Heart left ventricle (tissue), 13 donors: ENCODE data around the gene ERMAP.

ENCODE experiments used
- POLR2A ChIP-seq, 2 donors: fragments of 450-650 bp; IDR thresholded peaks; one replicate each; pipeline ENCODE4 v1.6.1; 2017; ENCODE audit warnings: antibody characterized with exemption in 2 of 2, mild to moderate bottlenecking in 2 of 2, moderate library complexity in 2 of 2
- TF ChIP-seq, protein P1 (sequence below), 12 donors: fragments of 200-600 bp; sonication (generic) in 4 of 12; IDR thresholded peaks; one replicate each; pipeline versions ENCODE4 v1.5.0 to v1.8.0; 2018 to 2022; ENCODE audit warnings: antibody characterized with exemption in 12 of 12, mild to moderate bottlenecking in 5 of 12
- donor health status: ischemic (EF 13 %, LVEDD 7.1; RV severe dilation, severe dysfunction).
- donor health status: DM: no; HTN: yes; CAD: no.
- donor health status: DM: no; HTN: no; CAD: no.
- donor health status: ischemic (EF 25% LVEDD 6.9; RV normal size, moderate dysfunction).
- donor health status: ischemic (EF 25% LVEDD 5.7; RV mildly dilated, moderate dysfunction).
- donor health status: ischemic (EF 35%, LVEDD 5.7; RV mildly dilated, moderate dysfunction).
- donor health status: nonischemic (EF 11% LVEDD 7.7; RV severe dilation, severe dysfunction).
- donor health status: DM: yes; HTN: yes; CAD: no.
- donor health status: PGD.
- donor health status: ischemic (EF 29% LVEDD 5.4; RV normal size, mild dysfunction).
- donor health status: nonischemic (EF 23%, LVEDD 6.1; RV moderate dilation, normal function).

DNA sequence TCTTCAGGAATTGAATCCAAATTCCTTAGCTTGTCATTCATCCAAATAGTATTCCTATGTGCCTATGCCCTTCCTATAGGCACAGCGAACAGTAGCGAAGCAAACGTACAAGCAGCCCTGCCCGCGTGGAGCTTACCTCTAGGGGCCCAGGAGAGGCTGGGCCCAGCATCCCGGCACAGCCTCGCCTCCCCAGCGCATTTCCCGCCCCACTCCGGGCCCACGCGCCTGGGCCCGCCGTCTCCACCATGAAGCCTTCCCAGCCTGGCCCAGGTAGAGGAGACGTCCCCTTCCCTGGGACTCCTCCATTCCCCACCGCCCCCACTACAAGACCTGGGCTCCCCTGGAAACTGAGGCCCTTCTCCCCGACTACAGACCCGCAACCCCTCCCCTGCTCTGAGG, 32.4 kb upstream of the ERMAP start:
- TF ChIP-seq, protein P1, sequence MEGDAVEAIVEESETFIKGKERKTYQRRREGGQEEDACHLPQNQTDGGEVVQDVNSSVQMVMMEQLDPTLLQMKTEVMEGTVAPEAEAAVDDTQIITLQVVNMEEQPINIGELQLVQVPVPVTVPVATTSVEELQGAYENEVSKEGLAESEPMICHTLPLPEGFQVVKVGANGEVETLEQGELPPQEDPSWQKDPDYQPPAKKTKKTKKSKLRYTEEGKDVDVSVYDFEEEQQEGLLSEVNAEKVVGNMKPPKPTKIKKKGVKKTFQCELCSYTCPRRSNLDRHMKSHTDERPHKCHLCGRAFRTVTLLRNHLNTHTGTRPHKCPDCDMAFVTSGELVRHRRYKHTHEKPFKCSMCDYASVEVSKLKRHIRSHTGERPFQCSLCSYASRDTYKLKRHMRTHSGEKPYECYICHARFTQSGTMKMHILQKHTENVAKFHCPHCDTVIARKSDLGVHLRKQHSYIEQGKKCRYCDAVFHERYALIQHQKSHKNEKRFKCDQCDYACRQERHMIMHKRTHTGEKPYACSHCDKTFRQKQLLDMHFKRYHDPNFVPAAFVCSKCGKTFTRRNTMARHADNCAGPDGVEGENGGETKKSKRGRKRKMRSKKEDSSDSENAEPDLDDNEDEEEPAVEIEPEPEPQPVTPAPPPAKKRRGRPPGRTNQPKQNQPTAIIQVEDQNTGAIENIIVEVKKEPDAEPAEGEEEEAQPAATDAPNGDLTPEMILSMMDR (IDR thresholded peaks at IDR 0.05): no peak
- no peak for TF ChIP-seq POLR2A (IDR thresholded peaks at IDR 0.05)
